Immature natural killer cell (primary cell): Measurements from ENCODE around the gene AHCY. TPM values are rescaled to one million over a fixed set of nuclear protein-coding genes. Genes with fewer than 3 reads are reported as not detected.
A peak's percentile ranks its signal among the peaks of the same experiment; 100 is the strongest.
"Not testable (repeated sequence)": the region's sequence is repeated elsewhere in the genome, so short reads cannot be mapped to it uniquely, and the experiment has no call there.

ENCODE experiments used
- DNase-seq, 3 donors: peaks; one replicate each; pipeline ENCODE4 v3.0.0; 2022; ENCODE audit warnings: mixed read lengths in 1 of 3
- H3K27ac Mint-ChIP-seq, 6 donors: one replicate each; pipeline ENCODE4 v1.8.0; 2020; ENCODE audit warnings: mixed read lengths in 6 of 6, mild to moderate bottlenecking in 5 of 6, inconsistent platforms in 4 of 6, moderate library complexity in 3 of 6
- H3K27me3 Mint-ChIP-seq, 3 donors: one replicate each; pipeline ENCODE4 v1.8.0; 2020 to 2021; ENCODE audit warnings: low read depth in 3 of 3, mild to moderate bottlenecking in 3 of 3, mixed read lengths in 3 of 3, moderate library complexity in 3 of 3, inconsistent platforms in 1 of 3
- H3K36me3 Mint-ChIP-seq, 3 donors: one replicate each; pipeline ENCODE4 v1.8.0; 2020; ENCODE audit warnings: mixed read lengths in 3 of 3, inconsistent platforms in 2 of 3, mild to moderate bottlenecking in 2 of 3
- H3K4me1 Mint-ChIP-seq, 2 donors: one replicate each; pipeline ENCODE4 v1.8.0; 2020; ENCODE audit warnings: inconsistent platforms in 2 of 2, mild to moderate bottlenecking in 2 of 2, mixed read lengths in 2 of 2, moderate library complexity in 1 of 2
- H3K4me3 Mint-ChIP-seq, 5 donors: one replicate each; pipeline ENCODE4 v1.8.0; 2020; ENCODE audit warnings: mild to moderate bottlenecking in 5 of 5, mixed read lengths in 5 of 5, inconsistent platforms in 3 of 5, moderate library complexity in 3 of 5
- H3K9me3 Mint-ChIP-seq, 6 donors: one replicate each; pipeline ENCODE4 v1.8.0; 2020; ENCODE audit warnings: mild to moderate bottlenecking in 6 of 6, mixed read lengths in 6 of 6, inconsistent platforms in 4 of 6, moderate library complexity in 3 of 6
- polyA plus RNA-seq, 3 donors: library from polyadenylated mRNA; unstranded; fragments of 300-500 nt; fragmentation: Illumina TruSeq; gene quantifications; one replicate each; pipeline ENCODE4 v1.2.3, GENCODE V29; 2021

The AHCY gene
- polyA plus RNA-seq, 3 donors from 2014 or later: 18.4 to 19.3 (median 18.5) TPM

DNA sequence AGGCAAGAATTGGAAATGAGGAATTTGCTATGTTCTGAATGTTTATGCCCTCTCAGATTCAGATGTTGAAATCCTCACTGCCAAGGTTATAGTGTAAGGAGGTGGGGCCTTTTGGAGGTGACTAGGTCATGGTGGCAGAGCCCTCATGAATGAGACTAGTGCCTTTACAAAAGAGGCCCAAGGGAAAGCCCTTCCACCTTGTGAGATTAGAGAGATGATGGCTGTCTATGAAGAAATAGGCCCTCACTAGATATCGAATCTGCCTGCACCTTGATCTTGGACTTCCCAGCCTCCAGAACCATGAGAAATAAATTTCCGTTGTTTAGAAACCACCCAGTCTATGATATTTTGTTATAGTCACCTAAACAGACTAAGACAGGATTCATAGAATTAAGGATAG is 51.5 kb downstream of the AHCY start:
- H3K4me3 Mint-ChIP-seq: no peak overlapping the region
- H3K27me3 Mint-ChIP-seq: peaks cover 0 to 3% (median 0%) of the 10 kb centered on the region in 3 donors
- H3K27ac Mint-ChIP-seq: no peak overlapping the region
- H3K4me1 Mint-ChIP-seq: peaks cover 10 to 12% of the 10 kb centered on the region in 2 donors
- no peaks in the 10 kb centered on the region for H3K9me3 Mint-ChIP-seq
- H3K36me3 Mint-ChIP-seq: no peaks in the 10 kb centered on the region
- DNase-seq: no peak

GRCh38 chr20:34250005-34250404 is 53.1 kb downstream of the AHCY start:
- peak overlapping the region in 1 of 5 donors; percentile 50 for H3K4me3 Mint-ChIP-seq
- H3K27ac Mint-ChIP-seq: no peak overlapping the region
- H3K36me3 Mint-ChIP-seq: no peaks in the 10 kb centered on the region
- peaks cover 0 to 3% (median 0%) of the 10 kb centered on the region in 3 donors for H3K27me3 Mint-ChIP-seq
- H3K4me1 Mint-ChIP-seq: peaks cover 10 to 12% of the 10 kb centered on the region in 2 donors
- no peaks in the 10 kb centered on the region for H3K9me3 Mint-ChIP-seq
- DNase-seq: no peak

DNA sequence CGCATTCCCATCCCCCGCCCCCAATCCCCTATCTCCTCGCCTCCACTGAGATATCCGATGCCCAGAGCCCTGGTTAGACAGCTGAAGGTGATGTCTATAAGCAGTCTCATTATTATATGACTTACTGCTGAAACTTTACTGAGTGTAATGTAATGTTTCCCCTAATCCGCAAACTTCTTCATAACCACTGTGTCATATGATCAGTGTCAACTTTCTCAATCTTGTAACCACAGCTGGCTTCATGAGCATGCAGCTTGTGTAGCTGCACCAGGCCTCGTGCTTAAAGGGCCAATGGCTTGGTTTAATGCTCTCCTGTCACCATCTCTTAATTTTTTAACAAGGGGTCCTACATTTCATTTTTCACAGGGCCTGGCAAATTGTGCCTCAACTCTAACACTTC is 53.9 kb downstream of the AHCY start:
- peak in 2 of 3 donors; percentile 22 to 26 for DNase-seq
- H3K27ac Mint-ChIP-seq: peak overlapping the region in 1 of 6 donors; percentile 13

GRCh38 chr20:34246126-34246626 is 57.0 kb downstream of the AHCY start:
- DNase-seq: no peak
- Mint-ChIP-seq H3K4me3 (no peak overlapping the region), H3K27me3 (peaks cover 0 to 3% (median 0%) of the 10 kb centered on the region in 3 donors), H3K36me3 (no peaks in the 10 kb centered on the region), H3K4me1 (peaks cover 10 to 12% of the 10 kb centered on the region in 2 donors), H3K27ac (no peak overlapping the region), H3K9me3 (no peaks in the 10 kb centered on the region)

More for the DNA sequence above, 53.9 kb downstream of the AHCY start:
- Mint-ChIP-seq H3K9me3 (no peaks in the 10 kb centered on the region), H3K36me3 (no peaks in the 10 kb centered on the region), H3K27me3 (peaks cover 0 to 3% (median 0%) of the 10 kb centered on the region in 3 donors), H3K4me3 (peak overlapping the region in 2 of 5 donors; percentile 22 to 50), H3K4me1 (peaks cover 10 to 12% of the 10 kb centered on the region in 2 donors)

DNA sequence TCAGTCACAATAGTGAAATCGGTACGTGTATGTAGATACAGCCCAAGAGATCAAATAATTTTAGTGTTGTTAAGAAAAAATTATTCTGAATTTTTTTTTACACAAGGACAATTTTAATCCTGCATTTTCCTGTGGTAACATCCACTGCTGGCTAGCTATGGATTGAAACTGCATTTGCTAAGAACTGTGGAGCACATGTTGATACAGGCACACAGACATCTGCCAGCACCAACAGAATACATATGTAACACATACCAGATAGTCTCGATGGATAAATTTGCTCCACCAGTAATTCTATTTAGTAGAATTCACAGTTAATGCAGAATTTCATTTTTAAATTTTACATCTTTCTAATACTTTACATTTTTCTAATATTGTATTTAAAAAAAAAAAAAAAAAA is 59.8 kb downstream of the AHCY start:
- no peak overlapping the region for H3K27ac Mint-ChIP-seq

GRCh38 chr20:34242879-34243278 is 60.3 kb downstream of the AHCY start:
- H3K27me3 Mint-ChIP-seq: peaks cover 2 to 7% (median 4%) of the 10 kb centered on the region in 3 donors
- H3K27ac Mint-ChIP-seq: no peak overlapping the region
- DNase-seq: no peak
- no peak overlapping the region for H3K4me3 Mint-ChIP-seq
- no peaks in the 10 kb centered on the region for H3K4me1 Mint-ChIP-seq
- H3K9me3 Mint-ChIP-seq: peaks cover 4 to 12% (median 6%) of the 10 kb centered on the region in 6 donors
- H3K36me3 Mint-ChIP-seq: peaks cover 4 to 6% (median 5%) of the 10 kb centered on the region in 3 donors

More for the DNA sequence above, 59.8 kb downstream of the AHCY start:
- Mint-ChIP-seq H3K27me3 (peaks cover 2 to 7% (median 4%) of the 10 kb centered on the region in 3 donors), H3K36me3 (peaks cover 0 to 2% (median 2%) of the 10 kb centered on the region in 3 donors), H3K4me1 (no peaks in the 10 kb centered on the region), H3K4me3 (no peak overlapping the region), H3K9me3 (peaks cover 0 to 7% (median 2%) of the 10 kb centered on the region in 6 donors)
- no peak for DNase-seq

GRCh38 chr20:34242015-34242414 is 61.1 kb downstream of the AHCY start:
- not testable (repeated sequence) for H3K36me3 Mint-ChIP-seq, H3K27ac Mint-ChIP-seq, DNase-seq, H3K27me3 Mint-ChIP-seq, H3K4me3 Mint-ChIP-seq, H3K4me1 Mint-ChIP-seq
- H3K9me3 Mint-ChIP-seq: peaks cover 4 to 19% (median 8%) of the 10 kb centered on the region in 6 donors

GRCh38 chr20:34240693-34241615 is 62.2 kb downstream of the AHCY start, which contains the start of gene ASIP:
Gene ASIP (plus strand): TSS chr20:34241423. CDS start chr20:34260375, 18,952 bp downstream.
- Mint-ChIP-seq H3K4me1 (no peaks in the 10 kb centered on the region), H3K9me3 (peaks cover 4 to 19% (median 8%) of the 10 kb centered on the region in 6 donors), H3K4me3 (no peak within 1 kb of the TSS)

DNA sequence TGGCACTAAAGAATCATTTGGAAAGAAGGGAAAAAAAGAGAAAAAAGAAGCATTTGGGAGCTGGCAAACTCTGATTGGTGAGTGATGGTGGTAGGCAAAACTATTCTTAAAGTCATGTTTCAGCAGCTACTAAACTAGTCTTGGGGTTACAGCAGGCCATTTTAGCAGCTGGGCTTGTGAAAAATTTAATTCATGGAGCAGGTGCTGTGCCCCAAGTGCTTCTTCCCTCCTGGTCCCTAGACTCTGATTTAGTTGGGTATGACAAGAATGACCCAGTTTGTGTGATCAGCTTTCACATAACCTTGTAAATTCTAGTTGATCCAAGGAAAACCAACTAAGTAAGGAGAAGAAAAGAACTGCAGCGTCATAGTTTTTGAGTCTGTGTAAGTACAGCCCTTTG is 63.0 kb downstream of the AHCY start:
- peaks cover 5 to 6% (median 5%) of the 10 kb centered on the region in 3 donors for H3K36me3 Mint-ChIP-seq
- no peaks in the 10 kb centered on the region for H3K4me1 Mint-ChIP-seq
- H3K4me3 Mint-ChIP-seq: no peak overlapping the region
- no peak for DNase-seq
- H3K27me3 Mint-ChIP-seq: peaks cover 2 to 6% (median 4%) of the 10 kb centered on the region in 3 donors
- peaks cover 6 to 19% (median 8%) of the 10 kb centered on the region in 6 donors for H3K9me3 Mint-ChIP-seq
- no peak overlapping the region for H3K27ac Mint-ChIP-seq

More at GRCh38 chr20:34240693-34241615, 62.2 kb downstream of the AHCY start, which contains the start of gene ASIP:
- peaks cover 2 to 6% (median 4%) of the 10 kb centered on the region in 3 donors for H3K27me3 Mint-ChIP-seq
- no peak within 1 kb of the TSS for H3K27ac Mint-ChIP-seq
- H3K36me3 Mint-ChIP-seq: peaks cover 5 to 6% (median 5%) of the 10 kb centered on the region in 3 donors
- DNase-seq: no peak

GRCh38 chr20:34237942-34238341 is 65.2 kb downstream of the AHCY start:
- Mint-ChIP-seq H3K27me3 (peaks cover 4 to 8% (median 5%) of the 10 kb centered on the region in 3 donors), H3K27ac (no peak overlapping the region), H3K36me3 (peaks cover 5 to 6% (median 5%) of the 10 kb centered on the region in 3 donors)

GRCh38 chr20:34235875-34236274 is 67.3 kb downstream of the AHCY start:
- Mint-ChIP-seq H3K36me3 (peaks cover 5 to 6% (median 5%) of the 10 kb centered on the region in 3 donors), H3K4me1 (no peaks in the 10 kb centered on the region), H3K9me3 (peaks cover 6 to 19% (median 8%) of the 10 kb centered on the region in 6 donors), H3K4me3 (no peak overlapping the region), H3K27ac (no peak overlapping the region), H3K27me3 (peaks cover 4 to 8% (median 5%) of the 10 kb centered on the region in 3 donors)
- no peak for DNase-seq

More at GRCh38 chr20:34237942-34238341, 65.2 kb downstream of the AHCY start:
- DNase-seq: no peak
- no peak overlapping the region for H3K4me3 Mint-ChIP-seq
- H3K9me3 Mint-ChIP-seq: peaks cover 6 to 19% (median 8%) of the 10 kb centered on the region in 6 donors
- H3K4me1 Mint-ChIP-seq: no peaks in the 10 kb centered on the region

GRCh38 chr20:34233687-34234086 is 69.5 kb downstream of the AHCY start:
- H3K4me3 Mint-ChIP-seq: no peak overlapping the region
- H3K27ac Mint-ChIP-seq: no peak overlapping the region
- H3K27me3 Mint-ChIP-seq: peaks cover 0 to 3% (median 2%) of the 10 kb centered on the region in 3 donors
- H3K4me1 Mint-ChIP-seq: no peaks in the 10 kb centered on the region
- H3K36me3 Mint-ChIP-seq: peaks cover 5 to 6% (median 5%) of the 10 kb centered on the region in 3 donors
- H3K9me3 Mint-ChIP-seq: peaks cover 6 to 15% (median 8%) of the 10 kb centered on the region in 6 donors
- DNase-seq: no peak

DNA sequence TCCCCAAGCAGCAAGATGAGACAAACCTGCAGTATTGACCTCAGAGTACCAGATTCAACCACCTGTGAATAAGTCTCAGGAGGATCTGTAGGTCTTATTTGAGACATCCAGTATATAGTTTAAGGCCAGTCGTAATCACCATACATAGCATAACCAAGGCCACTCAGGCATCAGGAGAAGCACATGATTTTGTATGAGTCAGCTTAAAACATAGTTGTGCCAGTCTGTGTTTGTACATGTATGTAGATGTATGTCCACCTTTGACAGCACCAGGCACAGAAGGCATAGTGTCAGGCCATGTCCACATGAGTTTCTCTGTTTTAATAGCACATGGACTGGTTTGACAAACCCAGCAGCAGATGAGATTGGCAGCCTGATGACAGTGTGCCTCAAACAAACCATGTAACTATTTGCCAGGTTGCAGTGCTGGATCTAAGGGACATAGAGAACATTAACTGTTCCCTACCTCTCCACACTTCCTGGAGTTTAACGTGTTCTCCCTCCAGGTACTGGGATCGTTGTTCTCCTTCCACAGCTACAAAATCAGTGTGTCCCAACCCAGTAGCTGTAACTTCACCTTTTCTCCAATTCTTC is 70.6 kb downstream of the AHCY start:
- Mint-ChIP-seq H3K4me1 (no peaks in the 10 kb centered on the region), H3K9me3 (peaks cover 0 to 5% (median 3%) of the 10 kb centered on the region in 6 donors), H3K27me3 (peaks cover 0 to 3% (median 2%) of the 10 kb centered on the region in 3 donors), H3K27ac (no peak overlapping the region), H3K36me3 (no peaks in the 10 kb centered on the region), H3K4me3 (no peak overlapping the region)
- DNase-seq: no peak
